Fibroblast of lung (primary cell): ENCODE measurements around the gene UBE2M. TPM values are rescaled to one million over a fixed set of nuclear protein-coding genes. Genes with fewer than 3 reads are reported as not detected.
A peak's percentile ranks its signal among the peaks of the same experiment; 100 is the strongest.

Source experiments
- DNase-seq, 2 donors: peaks; one replicate each; pipeline versions ENCODE4 v3.0.0 to v3.0.0-alpha.2; 2010; ENCODE audit warnings: low read depth in 2 of 2
- H2AFZ ChIP-seq: 2 replicates; pipeline ENCODE4 v1.5.1; 2012; ENCODE audit warnings: low read length, control low read depth, inconsistent platforms
- H3K27ac ChIP-seq: 2 replicates; pipeline ENCODE4 v1.5.1; 2011; ENCODE audit warnings: low read length, control low read depth; ENCODE audit not compliant: insufficient read depth
- H3K27me3 ChIP-seq: 2 replicates; pipeline ENCODE4 v1.5.1; 2011; ENCODE audit warnings: mild to moderate bottlenecking, low read length; ENCODE audit not compliant: control insufficient read depth, insufficient read depth
- H3K36me3 ChIP-seq: 2 replicates; pipeline ENCODE4 v1.5.1; 2011; ENCODE audit warnings: low read length; ENCODE audit not compliant: control insufficient read depth, insufficient read depth
- H3K4me1 ChIP-seq: 2 replicates; pipeline ENCODE4 v1.5.1; 2011; ENCODE audit warnings: low read length; ENCODE audit not compliant: control insufficient read depth, insufficient read depth; ENCODE audit errors: extremely low read depth
- H3K4me2 ChIP-seq: 2 replicates; pipeline ENCODE4 v1.5.1; 2011; ENCODE audit warnings: low read length, control low read depth; ENCODE audit not compliant: insufficient read depth; ENCODE audit errors: extremely low read depth
- H3K4me3 ChIP-seq, 4 experiments: fragments of 200-600 bp in 1 of 4; sonication (generic) in 1 of 4; replicated peaks in 1 of 4; 2 replicates each; pipeline ENCODE4 v1.5.1; 2011 to 2016; ENCODE audit warnings: low read length in 4 of 4, low read depth in 3 of 4, mild to moderate bottlenecking in 3 of 4, control low read depth in 2 of 4, inconsistent platforms in 1 of 4, mixed read lengths in 1 of 4; ENCODE audit not compliant: insufficient read depth in 1 of 4; ENCODE audit errors: control extremely low read depth in 1 of 4
- H3K79me2 ChIP-seq: 2 replicates; pipeline ENCODE4 v1.5.1; 2012; ENCODE audit warnings: mild to moderate bottlenecking, low read length, inconsistent platforms; ENCODE audit not compliant: control insufficient read depth, insufficient read depth
- H3K9ac ChIP-seq: 2 replicates; pipeline ENCODE4 v1.5.1; 2011; ENCODE audit warnings: mild to moderate bottlenecking, low read length, control low read depth; ENCODE audit not compliant: insufficient read depth
- H3K9me3 ChIP-seq: 2 replicates; pipeline ENCODE4 v1.5.1; 2012; ENCODE audit warnings: low read depth, low read length; ENCODE audit not compliant: control insufficient read depth, insufficient read depth
- H4K20me1 ChIP-seq: 2 replicates; pipeline ENCODE4 v1.5.1; 2011; ENCODE audit warnings: low read length; ENCODE audit not compliant: control insufficient read depth, insufficient read depth; ENCODE audit errors: extremely low read depth
- EZH2 ChIP-seq: IDR thresholded peaks from 2 replicates; pipeline ENCODE4 v1.5.1; 2012; ENCODE audit warnings: low read length, control low read depth, mild to moderate bottlenecking; ENCODE audit errors: missing control alignments
- polyA plus RNA-seq, 2 donors: library from polyadenylated mRNA; depleted of rRNA in 1 of 2; stranded (reverse) in 1 of 2; unstranded in 1 of 2; fragments of >200 nt; gene quantifications; 2 replicates each; pipeline ENCODE4 v1.2.1, GENCODE V29; 2011 to 2012; ENCODE audit warnings: missing spikeins in 1 of 2
- total RNA-seq: library from RNA; depleted of rRNA; stranded (reverse); fragments of >200 nt; gene quantifications from 2 replicates; pipeline ENCODE4 v1.2.1, GENCODE V29; 2014
- TF ChIP-seq, protein P1 (sequence below), 2 donors: IDR thresholded peaks in 1 of 2; conservative IDR thresholded peaks in 1 of 2; 1 replicate in 1 of 2; 2 replicates in 1 of 2; pipeline ENCODE4 v1.5.1; 2011 to 2012; ENCODE audit warnings: low read length in 2 of 2, control low read depth in 1 of 2, inconsistent platforms in 1 of 2, low read depth in 1 of 2, mild to moderate bottlenecking in 1 of 2

The UBE2M gene
- total and polyA plus RNA-seq, 2 donors (not counting 1 experiment from before 2014, with no cell fraction given), result 73.6 to 73.7 TPM

DNA sequence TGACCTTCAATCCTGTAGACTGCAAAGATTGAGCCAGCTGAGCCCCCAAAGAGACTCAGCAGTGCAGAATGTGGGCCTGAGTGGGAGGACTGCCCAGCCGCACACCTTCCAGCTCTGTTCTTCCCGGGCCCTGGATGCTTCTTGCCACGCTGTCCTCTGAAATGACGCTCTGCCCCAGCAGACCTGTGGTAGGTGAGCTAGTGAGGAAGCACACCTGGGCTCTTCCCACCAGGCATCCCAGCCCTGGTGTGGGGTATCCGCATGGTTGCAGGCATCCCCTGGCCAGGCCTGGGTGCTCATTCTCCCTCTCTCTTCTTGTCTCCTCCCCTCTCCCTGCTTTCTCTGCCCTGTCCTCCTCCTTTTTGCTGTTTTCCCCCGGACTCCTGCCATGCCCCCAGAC is 24.6 kb upstream of the UBE2M start:
- H3K4me3 ChIP-seq, result no peak overlapping the region
- no peak overlapping the region for H3K4me2 ChIP-seq
- H3K9me3 ChIP-seq, result no peaks in the 10 kb centered on the region
- peaks cover 6% of the 10 kb centered on the region for H3K79me2 ChIP-seq
- no peaks in the 10 kb centered on the region for H4K20me1 ChIP-seq
- no peak overlapping the region for H2AFZ ChIP-seq
- H3K27ac ChIP-seq, result no peak overlapping the region
- peaks cover 16% of the 10 kb centered on the region for H3K36me3 ChIP-seq
- peaks cover 11% of the 10 kb centered on the region for H3K4me1 ChIP-seq
- no peaks in the 10 kb centered on the region for H3K27me3 ChIP-seq
- no peak overlapping the region for H3K9ac ChIP-seq
- no peak for TF ChIP-seq EZH2
- TF ChIP-seq, protein P1, sequence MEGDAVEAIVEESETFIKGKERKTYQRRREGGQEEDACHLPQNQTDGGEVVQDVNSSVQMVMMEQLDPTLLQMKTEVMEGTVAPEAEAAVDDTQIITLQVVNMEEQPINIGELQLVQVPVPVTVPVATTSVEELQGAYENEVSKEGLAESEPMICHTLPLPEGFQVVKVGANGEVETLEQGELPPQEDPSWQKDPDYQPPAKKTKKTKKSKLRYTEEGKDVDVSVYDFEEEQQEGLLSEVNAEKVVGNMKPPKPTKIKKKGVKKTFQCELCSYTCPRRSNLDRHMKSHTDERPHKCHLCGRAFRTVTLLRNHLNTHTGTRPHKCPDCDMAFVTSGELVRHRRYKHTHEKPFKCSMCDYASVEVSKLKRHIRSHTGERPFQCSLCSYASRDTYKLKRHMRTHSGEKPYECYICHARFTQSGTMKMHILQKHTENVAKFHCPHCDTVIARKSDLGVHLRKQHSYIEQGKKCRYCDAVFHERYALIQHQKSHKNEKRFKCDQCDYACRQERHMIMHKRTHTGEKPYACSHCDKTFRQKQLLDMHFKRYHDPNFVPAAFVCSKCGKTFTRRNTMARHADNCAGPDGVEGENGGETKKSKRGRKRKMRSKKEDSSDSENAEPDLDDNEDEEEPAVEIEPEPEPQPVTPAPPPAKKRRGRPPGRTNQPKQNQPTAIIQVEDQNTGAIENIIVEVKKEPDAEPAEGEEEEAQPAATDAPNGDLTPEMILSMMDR (conservative IDR thresholded peaks at IDR 0.05 in 1 of 2, IDR thresholded peaks at IDR 0.05 in 1 of 2; ENCODE audit: low read depth in 1 of 2, low read length in 2 of 2), result no peak
- no peak for DNase-seq

DNA sequence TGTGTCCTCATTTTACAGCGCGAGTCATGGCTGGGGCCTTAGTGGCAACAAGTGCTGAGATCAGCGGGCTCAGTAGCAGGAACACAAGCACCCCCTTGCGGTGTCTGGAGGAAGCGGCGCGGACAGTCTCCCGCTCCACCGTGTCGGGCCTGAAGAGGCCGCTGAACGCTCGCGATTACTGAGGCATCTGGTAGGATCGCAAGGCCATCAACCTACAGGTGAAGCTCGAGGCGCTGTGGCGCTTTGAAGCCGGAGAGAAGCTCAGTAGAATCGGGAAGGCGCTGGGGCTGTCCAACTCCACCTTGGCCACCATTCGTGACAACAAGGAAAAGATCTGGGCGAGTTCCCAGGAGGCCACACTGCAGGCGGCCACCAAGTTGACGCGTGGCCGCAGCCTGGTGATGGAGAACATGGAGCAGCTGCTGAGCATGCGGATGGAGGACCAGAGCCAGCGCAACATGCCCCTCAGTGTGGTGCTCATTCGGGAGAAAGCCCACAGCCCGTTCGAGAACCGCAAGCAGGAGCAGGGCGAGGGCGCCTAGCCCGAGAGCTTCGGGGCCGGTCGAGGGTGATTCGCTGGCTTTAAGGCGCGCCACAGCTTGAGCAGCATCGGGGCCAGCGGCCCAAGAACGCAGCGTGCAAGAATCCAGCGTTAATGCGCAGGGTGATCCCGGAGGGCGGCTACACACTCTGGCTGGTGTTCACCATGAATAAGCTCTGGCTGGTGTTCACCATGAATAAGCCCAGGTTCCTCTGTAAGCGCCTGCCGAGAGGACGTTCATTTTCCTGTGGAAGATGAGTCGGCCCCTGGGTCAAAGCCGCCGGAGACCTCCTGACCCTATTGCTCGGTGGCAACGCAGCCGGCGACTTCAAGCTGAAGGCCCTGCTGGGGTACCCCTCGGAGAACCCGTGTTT is 23.1 kb upstream of the UBE2M start:
- H3K4me1 ChIP-seq, result peaks cover 11% of the 10 kb centered on the region
- no peak overlapping the region for H2AFZ ChIP-seq
- peak; percentile 70 to 90 for DNase-seq
- H3K36me3 ChIP-seq, result peaks cover 16% of the 10 kb centered on the region
- H3K79me2 ChIP-seq, result peaks cover 8% of the 10 kb centered on the region
- no peaks in the 10 kb centered on the region for H3K27me3 ChIP-seq
- no peak for TF ChIP-seq EZH2
- TF ChIP-seq, protein P1 (conservative IDR thresholded peaks at IDR 0.05 in 1 of 2, IDR thresholded peaks at IDR 0.05 in 1 of 2; ENCODE audit: low read depth in 1 of 2, low read length in 2 of 2), result peak; percentile 89 to 99
- no peak overlapping the region for H3K9ac ChIP-seq
- no peak overlapping the region for H3K27ac ChIP-seq
- H3K9me3 ChIP-seq, result no peaks in the 10 kb centered on the region
- no peaks in the 10 kb centered on the region for H4K20me1 ChIP-seq
- no peak overlapping the region for H3K4me3 ChIP-seq
- no peak overlapping the region for H3K4me2 ChIP-seq

GRCh38 chr19:58579473-58580142 is 21.2 kb upstream of the UBE2M start:
- H2AFZ ChIP-seq, result no peak overlapping the region
- no peak overlapping the region for H3K4me3 ChIP-seq
- no peaks in the 10 kb centered on the region for H4K20me1 ChIP-seq
- peaks cover 6% of the 10 kb centered on the region for H3K4me1 ChIP-seq
- peaks cover 16% of the 10 kb centered on the region for H3K36me3 ChIP-seq
- no peak for DNase-seq
- no peak overlapping the region for H3K9ac ChIP-seq
- H3K4me2 ChIP-seq, result no peak overlapping the region
- no peaks in the 10 kb centered on the region for H3K9me3 ChIP-seq
- H3K79me2 ChIP-seq, result peaks cover 13% of the 10 kb centered on the region
- TF ChIP-seq, protein P1 (conservative IDR thresholded peaks at IDR 0.05 in 1 of 2, IDR thresholded peaks at IDR 0.05 in 1 of 2; ENCODE audit: low read depth in 1 of 2, low read length in 2 of 2), result no peak
- TF ChIP-seq EZH2, result no peak
- no peaks in the 10 kb centered on the region for H3K27me3 ChIP-seq
- H3K27ac ChIP-seq, result no peak overlapping the region
